Breast epithelium (tissue), 4 donors: Measurements from ENCODE around the gene GADD45A. TPM values are rescaled to one million over a fixed set of nuclear protein-coding genes. Genes with fewer than 3 reads are reported as not detected.
"Not testable (repeated sequence)": the region's sequence is repeated elsewhere in the genome, so short reads cannot be mapped to it uniquely, and the experiment has no call there.

Experiments used
- DNase-seq, 2 donors: peaks; one replicate each; pipeline ENCODE4 v3.0.0-alpha.2; 2019; ENCODE audit warnings: low spot score in 2 of 2
- H3K27ac ChIP-seq, 2 donors: fragments of 200-600 bp; sonication (generic) in 1 of 2; one replicate each; pipeline ENCODE4 v1.5.1; 2016 to 2019; ENCODE audit warnings: mild to moderate bottlenecking in 1 of 2
- H3K27me3 ChIP-seq, 2 donors: fragments of 200-600 bp; sonication (generic) in 1 of 2; one replicate each; pipeline versions ENCODE4 v1.5.1 to v1.6.0; 2017 to 2019; ENCODE audit warnings: control low read depth in 1 of 2, mild to moderate bottlenecking in 1 of 2
- H3K36me3 ChIP-seq: fragments of 200-600 bp; one replicate; pipeline ENCODE4 v1.5.1; 2019
- H3K4me1 ChIP-seq, 2 donors: fragments of 200-600 bp; sonication (generic); one replicate each; pipeline ENCODE4 v1.5.1; 2016 to 2019; ENCODE audit warnings: control low read depth in 1 of 2
- H3K4me3 ChIP-seq, 3 donors: fragments of 200-600 bp; sonication (generic); 1 replicate in 2 of 3; 2 replicates in 1 of 3; pipeline ENCODE4 v1.5.1; 2016 to 2019; ENCODE audit warnings: mild to moderate bottlenecking in 3 of 3, moderate library complexity in 2 of 3
- H3K9me3 ChIP-seq, 2 donors: fragments of 200-600 bp; sonication (generic) in 1 of 2; one replicate each; pipeline ENCODE4 v1.5.1; 2016 to 2019; ENCODE audit warnings: control low read depth in 1 of 2
- POLR2A ChIP-seq: fragments of 450-650 bp; IDR thresholded peaks from one replicate; pipeline ENCODE4 v1.6.1; 2016; ENCODE audit warnings: antibody characterized with exemption, mild to moderate bottlenecking, moderate library complexity
- POLR2AphosphoS5 ChIP-seq, 3 donors: sonication (generic); formaldehyde crosslinking; IDR thresholded peaks; one replicate each; pipeline ENCODE4 v1.6.1; 2017; ENCODE audit warnings: antibody characterized with exemption in 3 of 3
- intact Hi-C: fragments of 100-400 bp; cut with DNase I; formaldehyde crosslinking; loops from one replicate; pipeline ENCODE4 v1.15.1; 2023; ENCODE audit warnings: low total_unique reads
- total RNA-seq, 3 donors: library from RNA; depleted of rRNA; stranded (reverse); fragments of >200 nt; gene quantifications; one replicate each; pipeline ENCODE4 v1.1.0, GENCODE V29; 2016
- TF ChIP-seq, protein P1 (sequence below), 3 donors: fragments of 450-650 bp; IDR thresholded peaks; one replicate each; pipeline ENCODE4 v1.5.1; 2016 to 2017; ENCODE audit warnings: antibody characterized with exemption in 3 of 3, mild to moderate bottlenecking in 3 of 3, moderate library complexity in 3 of 3

Gene GADD45A
- total RNA-seq, 3 donors from 2014 or later = 52.4 to 68.2 (median 55.4) TPM

DNA sequence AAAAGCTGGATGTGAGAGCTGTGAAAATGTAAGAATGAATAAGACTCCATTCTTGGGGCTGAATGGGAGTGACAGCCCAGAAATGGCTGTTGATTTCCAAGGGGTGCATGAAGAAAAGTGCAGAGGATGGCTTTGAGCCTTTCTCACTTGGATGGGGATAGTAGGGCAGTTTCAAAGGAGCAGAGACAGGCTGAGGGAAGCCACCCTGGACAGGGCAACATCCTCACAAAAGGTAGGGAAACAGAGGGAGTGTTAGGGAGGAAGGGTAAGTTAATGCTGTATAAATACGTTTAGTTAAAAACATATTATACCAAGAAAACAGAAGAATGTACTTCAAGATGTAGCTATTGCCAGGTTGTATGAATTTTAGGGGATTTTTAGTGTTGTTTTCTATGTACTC is 38.1 kb downstream of the GADD45A start:
- Histone ChIP-seq H3K4me1 (peaks cover 4 to 10% of the 10 kb centered on the region in 2 donors), H3K36me3 (no peaks in the 10 kb centered on the region), H3K4me3 (no peak overlapping the region), H3K27ac (peak overlapping the region; percentile 26 to 74), H3K27me3 (no peaks in the 10 kb centered on the region), H3K9me3 (no peaks in the 10 kb centered on the region)
- intact Hi-C loops = no loop called here
- no peak for DNase-seq
- TF ChIP-seq POLR2AphosphoS5 (IDR thresholded peaks at IDR 0.05) (no peak), POLR2A (no peak)
- TF ChIP-seq, protein P1, sequence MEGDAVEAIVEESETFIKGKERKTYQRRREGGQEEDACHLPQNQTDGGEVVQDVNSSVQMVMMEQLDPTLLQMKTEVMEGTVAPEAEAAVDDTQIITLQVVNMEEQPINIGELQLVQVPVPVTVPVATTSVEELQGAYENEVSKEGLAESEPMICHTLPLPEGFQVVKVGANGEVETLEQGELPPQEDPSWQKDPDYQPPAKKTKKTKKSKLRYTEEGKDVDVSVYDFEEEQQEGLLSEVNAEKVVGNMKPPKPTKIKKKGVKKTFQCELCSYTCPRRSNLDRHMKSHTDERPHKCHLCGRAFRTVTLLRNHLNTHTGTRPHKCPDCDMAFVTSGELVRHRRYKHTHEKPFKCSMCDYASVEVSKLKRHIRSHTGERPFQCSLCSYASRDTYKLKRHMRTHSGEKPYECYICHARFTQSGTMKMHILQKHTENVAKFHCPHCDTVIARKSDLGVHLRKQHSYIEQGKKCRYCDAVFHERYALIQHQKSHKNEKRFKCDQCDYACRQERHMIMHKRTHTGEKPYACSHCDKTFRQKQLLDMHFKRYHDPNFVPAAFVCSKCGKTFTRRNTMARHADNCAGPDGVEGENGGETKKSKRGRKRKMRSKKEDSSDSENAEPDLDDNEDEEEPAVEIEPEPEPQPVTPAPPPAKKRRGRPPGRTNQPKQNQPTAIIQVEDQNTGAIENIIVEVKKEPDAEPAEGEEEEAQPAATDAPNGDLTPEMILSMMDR (IDR thresholded peaks at IDR 0.05) = no peak

DNA sequence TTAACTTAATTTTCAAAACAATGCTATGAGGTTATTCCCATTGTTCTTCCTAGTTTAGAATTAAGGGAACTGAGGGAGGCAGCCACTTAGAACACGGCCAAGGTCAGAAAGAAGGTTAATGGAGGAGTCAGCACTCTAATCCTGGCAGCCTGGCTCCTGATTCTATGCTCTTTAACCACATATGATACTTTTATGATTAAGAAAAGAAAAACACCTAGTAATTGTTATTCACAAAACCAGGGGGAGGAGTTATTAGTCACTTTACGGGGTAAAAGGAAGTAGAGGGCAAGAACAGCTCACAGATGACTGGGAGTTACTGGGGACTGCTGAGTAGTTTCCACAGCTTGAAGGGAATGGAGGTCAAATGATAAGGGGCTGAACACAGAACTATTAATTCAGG is 38.6 kb downstream of the GADD45A start:
- Histone ChIP-seq H3K9me3 (no peaks in the 10 kb centered on the region), H3K4me3 (no peak overlapping the region), H3K4me1 (peaks cover 4 to 10% of the 10 kb centered on the region in 2 donors), H3K27me3 (no peaks in the 10 kb centered on the region), H3K27ac (peak overlapping the region; percentile 72 to 74), H3K36me3 (no peaks in the 10 kb centered on the region)
- no peak for DNase-seq
- no peak for TF ChIP-seq POLR2AphosphoS5 (IDR thresholded peaks at IDR 0.05)
- TF ChIP-seq, protein P1 (IDR thresholded peaks at IDR 0.05) = no peak
- TF ChIP-seq POLR2A = no peak
- intact Hi-C loops = no loop called here

DNA sequence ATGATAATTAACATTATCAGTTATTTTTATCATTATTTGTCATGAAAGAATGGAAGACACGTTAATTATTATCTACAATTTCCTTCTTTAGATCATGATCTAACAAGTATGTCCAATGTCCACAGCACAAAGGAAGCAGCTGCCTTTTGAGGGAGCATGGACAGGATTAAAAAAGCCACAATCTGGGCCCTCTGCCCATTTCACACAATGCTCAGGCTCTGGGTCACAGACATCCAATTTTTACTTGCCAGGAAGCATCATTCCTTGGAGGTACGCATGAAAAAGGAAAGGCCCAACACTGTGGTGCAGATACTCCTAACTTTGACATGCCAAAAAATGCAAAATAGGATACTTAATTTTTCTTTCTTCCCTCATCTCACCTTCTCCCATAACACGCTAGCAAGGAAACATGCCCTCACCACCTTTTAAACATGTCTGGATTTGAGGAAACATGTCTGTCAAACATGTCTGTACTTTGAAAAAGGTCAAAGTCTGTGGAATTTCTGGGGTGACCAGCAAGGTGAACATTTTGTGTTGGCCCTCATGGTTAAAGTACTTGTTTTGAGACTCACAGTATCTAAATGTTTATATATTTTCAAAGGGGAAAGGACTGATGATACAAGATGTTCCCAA is 40.0 kb downstream of the GADD45A start:
- peak in 1 of 3 donors; percentile 67 for TF ChIP-seq POLR2AphosphoS5 (IDR thresholded peaks at IDR 0.05)
- TF ChIP-seq, protein P1 (IDR thresholded peaks at IDR 0.05) = no peak
- peak; percentile 63 to 89 for DNase-seq
- H3K27ac ChIP-seq = peak overlapping the region; percentile 69 to 77

DNA sequence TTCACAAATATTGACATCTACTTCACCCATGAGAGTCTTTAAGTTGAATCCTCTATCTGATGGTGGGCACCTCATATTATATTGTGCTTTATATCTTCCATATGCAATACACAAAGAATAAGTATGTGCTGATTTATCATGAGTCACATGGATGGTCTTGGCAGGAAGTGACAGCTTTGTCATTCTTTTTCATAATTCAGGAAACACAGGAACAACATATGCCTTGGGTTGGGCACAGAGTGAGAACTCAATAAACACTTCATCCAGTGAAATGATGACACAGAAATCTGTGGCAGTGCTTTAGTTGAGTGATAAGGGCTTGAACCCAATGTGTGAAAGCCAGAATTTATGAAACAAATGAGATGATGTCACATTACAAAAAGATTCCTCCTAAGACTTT is 41.2 kb downstream of the GADD45A start:
- H3K27ac ChIP-seq = no peak overlapping the region
- no peaks in the 10 kb centered on the region for H3K36me3 ChIP-seq
- TF ChIP-seq, protein P1 (IDR thresholded peaks at IDR 0.05) = no peak
- TF ChIP-seq POLR2AphosphoS5 (IDR thresholded peaks at IDR 0.05) = no peak
- no peak for TF ChIP-seq POLR2A
- H3K27me3 ChIP-seq = no peaks in the 10 kb centered on the region
- intact Hi-C loops = no loop called here
- DNase-seq = no peak
- H3K9me3 ChIP-seq = no peaks in the 10 kb centered on the region
- no peak overlapping the region for H3K4me3 ChIP-seq
- H3K4me1 ChIP-seq = peaks cover 4 to 10% of the 10 kb centered on the region in 2 donors

More for the DNA sequence above, 40.0 kb downstream of the GADD45A start:
- no peaks in the 10 kb centered on the region for H3K27me3 ChIP-seq
- intact Hi-C loops = no loop called here
- H3K9me3 ChIP-seq = no peaks in the 10 kb centered on the region
- H3K4me1 ChIP-seq = peaks cover 4 to 10% of the 10 kb centered on the region in 2 donors
- H3K36me3 ChIP-seq = no peaks in the 10 kb centered on the region
- H3K4me3 ChIP-seq = no peak overlapping the region

DNA sequence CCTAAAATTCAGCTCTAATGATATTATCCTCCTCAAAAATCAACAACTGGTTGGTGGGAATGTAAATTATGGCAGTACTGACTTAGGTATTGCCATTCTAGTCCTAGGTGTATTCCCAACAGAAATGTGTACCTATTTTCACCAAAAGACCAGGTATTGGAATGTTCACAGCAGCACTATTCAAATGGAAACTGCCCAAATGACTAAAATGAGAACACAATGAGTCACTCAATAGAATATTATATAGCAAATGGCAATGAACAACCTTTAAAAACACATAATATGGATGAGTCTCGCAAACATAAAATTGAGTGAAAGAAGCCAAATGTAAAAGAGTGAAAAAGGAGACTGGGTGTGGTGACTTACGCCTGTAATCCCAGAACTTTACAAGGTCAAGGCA is 44.9 kb downstream of the GADD45A start:
- no peak for DNase-seq
- H3K27ac ChIP-seq = no peak overlapping the region
- no peak for TF ChIP-seq POLR2A
- TF ChIP-seq, protein P1 (IDR thresholded peaks at IDR 0.05) = no peak
- TF ChIP-seq POLR2AphosphoS5 (IDR thresholded peaks at IDR 0.05) = no peak

DNA sequence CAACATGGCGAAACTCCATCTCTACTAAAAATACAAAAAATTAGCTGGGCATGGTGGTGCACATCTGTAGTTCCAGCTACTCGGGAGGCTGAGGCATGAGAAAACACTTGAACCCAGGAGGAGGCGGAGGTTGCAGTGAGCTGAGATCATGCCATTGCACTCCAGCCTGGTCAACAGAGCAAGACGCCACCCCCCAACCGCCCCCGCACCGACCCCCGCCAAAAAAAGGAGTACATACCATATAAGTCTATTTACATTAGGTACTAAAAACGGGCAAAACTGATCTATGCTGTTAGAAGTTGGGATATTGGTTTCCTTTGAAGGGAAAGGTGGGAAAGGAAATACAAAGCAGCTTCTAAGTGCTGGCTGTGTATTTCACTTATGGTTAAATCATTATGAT is 45.3 kb downstream of the GADD45A start:
- intact Hi-C loops, H3K27me3 ChIP-seq, H3K27ac ChIP-seq, H3K36me3 ChIP-seq, H3K9me3 ChIP-seq, H3K4me3 ChIP-seq, H3K4me1 ChIP-seq, DNase-seq: not testable (repeated sequence)

More for the DNA sequence above, 44.9 kb downstream of the GADD45A start:
- Histone ChIP-seq H3K4me1 (no peaks in the 10 kb centered on the region), H3K4me3 (no peak overlapping the region), H3K36me3 (no peaks in the 10 kb centered on the region), H3K27me3 (no peaks in the 10 kb centered on the region), H3K9me3 (no peaks in the 10 kb centered on the region)
- intact Hi-C loops = no loop called here
